Neural cell (in vitro differentiated cells): ENCODE data around the gene PEF1. TPM values are rescaled to one million over a fixed set of nuclear protein-coding genes. Genes with fewer than 3 reads are reported as not detected.

Experiments used
- H2AFZ ChIP-seq: fragments of 200-600, 300-800 bp; sonication (generic), shearing (Covaris generic); 2 replicates; pipeline ENCODE4 v1.6.0; 2014; ENCODE audit warnings: low read depth, mild to moderate bottlenecking, antibody characterized with exemption, low read length, moderate library complexity
- H3F3A ChIP-seq: fragments of 200-600 bp; shearing (Covaris generic); 2 replicates; pipeline ENCODE4 v1.6.1; 2016; ENCODE audit warnings: mild to moderate bottlenecking, moderate library complexity, mixed read lengths, antibody characterized with exemption, low read length; ENCODE audit not compliant: insufficient read depth, poor library complexity, severe bottlenecking
- H3K27ac ChIP-seq: fragments of 200-600, 300-800 bp; sonication (generic), shearing (Covaris generic); 2 replicates; pipeline ENCODE4 v1.5.1; 2014; ENCODE audit warnings: mild to moderate bottlenecking, low read length, moderate library complexity
- H3K27me3 ChIP-seq: fragments of 300-800, 200-600 bp; sonication (generic), shearing (Covaris generic); 2 replicates; pipeline ENCODE4 v1.6.0; 2014; ENCODE audit warnings: mild to moderate bottlenecking, low read depth, low read length, moderate library complexity; ENCODE audit not compliant: insufficient read depth
- H3K36me3 ChIP-seq: fragments of 300-800, 200-600 bp; sonication (generic), shearing (Covaris generic); 2 replicates; pipeline ENCODE4 v1.5.1; 2014; ENCODE audit warnings: mild to moderate bottlenecking, antibody characterized with exemption, low read length, moderate library complexity; ENCODE audit not compliant: insufficient read depth
- H3K4me2 ChIP-seq: fragments of 300-800, 200-600 bp; sonication (generic), shearing (Covaris generic); 2 replicates; pipeline ENCODE4 v1.6.0; 2014; ENCODE audit warnings: mild to moderate bottlenecking, low read length
- H3K4me3 ChIP-seq: fragments of 300-800, 200-600 bp; sonication (generic), shearing (Covaris generic); 2 replicates; pipeline ENCODE4 v1.5.1; 2014; ENCODE audit warnings: mild to moderate bottlenecking, low read length, moderate library complexity
- H3K79me2 ChIP-seq: fragments of 200-600 bp; shearing (Covaris generic); replicated peaks from 2 replicates; pipeline ENCODE4 v1.6.0; 2014; ENCODE audit warnings: mild to moderate bottlenecking, low read length, moderate library complexity; ENCODE audit not compliant: insufficient read depth
- H3K9ac ChIP-seq: fragments of 300-800, 200-600 bp; sonication (generic), shearing (Covaris generic); 2 replicates; pipeline ENCODE4 v1.6.1; 2016; ENCODE audit warnings: mild to moderate bottlenecking, low read length, mixed read lengths
- H3K9me2 ChIP-seq: fragments of 200-600 bp; shearing (Covaris generic); 2 replicates; pipeline ENCODE4 v1.6.1; 2016; ENCODE audit warnings: mild to moderate bottlenecking, low read length, mixed read lengths; ENCODE audit not compliant: insufficient read depth
- H3K9me3 ChIP-seq: fragments of 200-600, 300-800 bp; sonication (generic), shearing (Covaris generic); 2 replicates; pipeline ENCODE4 v1.6.1; 2016; ENCODE audit warnings: mild to moderate bottlenecking, mixed run types, low read length, moderate library complexity, mixed read lengths
- H4K20me1 ChIP-seq: fragments of 200-600 bp; shearing (Covaris generic); 2 replicates; pipeline ENCODE4 v1.6.1; 2016; ENCODE audit warnings: mild to moderate bottlenecking, mixed run types; ENCODE audit not compliant: insufficient read depth
- CTCF ChIP-seq: fragments of 450-650 bp; IDR thresholded peaks from 2 replicates; pipeline ENCODE4 v1.5.1; 2014; ENCODE audit warnings: antibody characterized with exemption, mild to moderate bottlenecking, moderate library complexity; ENCODE audit not compliant: poor library complexity, severe bottlenecking
- EP300 ChIP-seq: fragments of 450-650 bp; conservative IDR thresholded peaks from 2 replicates; pipeline ENCODE4 v1.6.1; 2014; ENCODE audit warnings: antibody characterized with exemption, mild to moderate bottlenecking, moderate library complexity; ENCODE audit not compliant: poor library complexity, severe bottlenecking
- EZH2 ChIP-seq: fragments of 200-600, 300-800 bp; shearing (Covaris generic), sonication (generic); IDR thresholded peaks from 2 replicates; pipeline ENCODE4 v1.6.1; 2014; ENCODE audit warnings: antibody characterized with exemption, low read length, borderline replicate concordance, mild to moderate bottlenecking; ENCODE audit not compliant: insufficient read depth, poor library complexity, severe bottlenecking
- MXI1 ChIP-seq: fragments of 450-650 bp; conservative IDR thresholded peaks from 2 replicates; pipeline ENCODE4 v1.6.1; 2014; ENCODE audit warnings: antibody characterized with exemption, mild to moderate bottlenecking; ENCODE audit not compliant: poor library complexity, severe bottlenecking
- POLR2AphosphoS5 ChIP-seq: IDR thresholded peaks from 2 replicates; pipeline ENCODE4 v1.6.1; 2012
- RAD21 ChIP-seq: fragments of 450-650 bp; conservative IDR thresholded peaks from 2 replicates; pipeline ENCODE4 v1.6.1; 2014; ENCODE audit warnings: antibody characterized with exemption, mild to moderate bottlenecking, moderate library complexity
- REST ChIP-seq: IDR thresholded peaks from 2 replicates; pipeline ENCODE4 v1.6.1; 2012; ENCODE audit warnings: borderline replicate concordance
- SMC3 ChIP-seq: fragments of 450-650 bp; conservative IDR thresholded peaks from 2 replicates; pipeline ENCODE4 v1.6.1; 2014; ENCODE audit warnings: antibody characterized with exemption, mild to moderate bottlenecking, moderate library complexity; ENCODE audit not compliant: poor library complexity
- TAF1 ChIP-seq: IDR thresholded peaks from 2 replicates; pipeline ENCODE4 v1.6.1; 2012; ENCODE audit warnings: low read depth
- polyA plus RNA-seq: library from polyadenylated mRNA; depleted of rRNA; stranded (reverse); fragments of >200 nt; gene quantifications from 2 replicates; pipeline ENCODE4 v1.2.3, GENCODE V29; 2014

The PEF1 gene
- polyA plus RNA-seq, 1 donor from 2014 or later = 48.2 TPM

DNA sequence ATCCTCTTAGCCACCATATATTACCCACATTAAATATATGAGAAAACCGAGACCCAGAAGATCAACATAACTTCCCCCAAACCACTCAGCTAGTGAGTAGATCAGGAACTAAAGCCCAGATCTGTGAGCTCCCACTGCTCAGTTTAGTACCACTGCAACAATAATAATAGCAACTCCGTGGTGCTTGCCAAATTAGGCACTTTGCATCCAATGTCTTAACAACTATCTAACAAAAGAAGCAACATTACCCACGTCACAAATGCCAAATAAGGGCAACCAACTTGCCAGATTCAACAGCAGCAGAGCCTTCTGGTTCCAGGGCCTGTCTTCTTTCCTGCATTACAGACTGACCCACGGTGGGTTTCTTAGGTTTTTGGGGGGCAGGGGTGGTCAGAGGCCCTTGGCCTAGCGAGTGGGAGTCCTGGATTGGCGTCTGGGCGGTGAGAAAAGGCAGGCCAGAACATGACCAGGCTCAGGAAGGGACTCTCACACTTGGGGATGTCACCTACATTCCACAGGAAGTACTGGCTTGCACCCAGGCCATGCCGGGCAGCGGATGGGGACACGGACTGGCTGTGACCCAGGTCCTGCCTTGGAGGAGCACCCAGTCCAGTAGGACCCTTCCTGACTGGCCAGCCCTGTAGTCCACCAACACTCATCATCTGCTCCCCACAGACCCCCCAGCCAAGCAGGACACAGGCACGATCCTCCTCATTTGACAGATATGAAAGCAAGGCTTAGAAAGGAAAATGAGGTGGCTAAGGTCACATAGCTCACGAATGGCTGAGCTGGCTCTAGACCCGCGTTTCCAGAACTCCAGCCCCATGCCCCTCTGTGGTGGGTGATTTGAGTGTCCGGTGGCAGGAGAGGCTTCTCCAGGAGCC lies 22.6 kb downstream of the PEF1 start:
- H3K9ac ChIP-seq = no peak overlapping the region
- TF ChIP-seq EP300 = no peak
- no peak for TF ChIP-seq CTCF
- no peak for TF ChIP-seq REST
- TF ChIP-seq MXI1 = no peak
- no peak for TF ChIP-seq EZH2
- no peak for TF ChIP-seq POLR2AphosphoS5
- TF ChIP-seq RAD21 = no peak
- TF ChIP-seq TAF1 = no peak
- TF ChIP-seq SMC3 = no peak
- no peaks in the 10 kb centered on the region for H3K9me3 ChIP-seq
- H3K79me2 ChIP-seq = no peaks in the 10 kb centered on the region
- no peaks in the 10 kb centered on the region for H4K20me1 ChIP-seq
- peaks cover 12% of the 10 kb centered on the region for H3K27me3 ChIP-seq
- no peaks in the 10 kb centered on the region for H3F3A ChIP-seq
- no peak overlapping the region for H2AFZ ChIP-seq
- no peak overlapping the region for H3K4me2 ChIP-seq
- H3K27ac ChIP-seq = no peak overlapping the region
- H3K9me2 ChIP-seq = no peaks in the 10 kb centered on the region
- H3K36me3 ChIP-seq = no peaks in the 10 kb centered on the region
- H3K4me3 ChIP-seq = no peak overlapping the region

DNA sequence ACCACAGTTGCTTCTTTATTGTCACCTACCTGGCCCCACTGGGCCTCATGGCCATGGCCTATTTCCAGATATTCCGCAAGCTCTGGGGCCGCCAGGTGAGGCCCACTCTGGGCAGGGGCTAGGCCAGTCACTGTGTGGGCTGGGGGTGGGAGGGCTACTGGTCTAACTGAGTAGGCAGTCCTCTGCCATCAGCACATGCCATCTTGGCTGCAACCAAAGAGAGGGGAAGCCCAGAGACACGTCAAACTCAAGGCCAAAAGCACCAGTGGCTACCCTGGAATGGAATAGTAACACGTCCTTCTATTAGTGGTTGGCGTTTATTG lies 23.2 kb downstream of the PEF1 start:
- Histone ChIP-seq H3K9ac (no peak overlapping the region), H3K9me3 (no peaks in the 10 kb centered on the region), H3K9me2 (no peaks in the 10 kb centered on the region), H3K27ac (no peak overlapping the region), H3K4me2 (no peak overlapping the region), H3K27me3 (peaks cover 18% of the 10 kb centered on the region), H3F3A (no peaks in the 10 kb centered on the region), H2AFZ (no peak overlapping the region), H4K20me1 (no peaks in the 10 kb centered on the region), H3K79me2 (no peaks in the 10 kb centered on the region), H3K36me3 (no peaks in the 10 kb centered on the region), H3K4me3 (no peak overlapping the region)
- TF ChIP-seq SMC3 = no peak
- TF ChIP-seq EZH2 = no peak
